ACC112 (cell line): Measurements from ENCODE around the gene KLHDC7B.

Experiments
- H2AFZ ChIP-seq: fragments of 200-600 bp; sonication (generic); one replicate; pipeline ENCODE4 v1.6.0; 2017; ENCODE audit warnings: antibody characterized with exemption, low read length; ENCODE audit not compliant: unreplicated experiment
- H3K27ac ChIP-seq: fragments of 200-600 bp; sonication (generic); 2 replicates; pipeline ENCODE4 v1.5.1; 2014; ENCODE audit warnings: low read depth, mild to moderate bottlenecking, antibody characterized with exemption, low read length, moderate library complexity
- H3K27me3 ChIP-seq: fragments of 200-600 bp; sonication (generic); 2 replicates; pipeline ENCODE4 v1.6.1; 2014; ENCODE audit warnings: mild to moderate bottlenecking, antibody characterized with exemption, low read length, moderate library complexity, mixed read lengths; ENCODE audit not compliant: insufficient read depth
- H3K36me3 ChIP-seq: fragments of 200-600 bp; sonication (generic); 2 replicates; pipeline ENCODE4 v1.6.1; 2016; ENCODE audit warnings: mild to moderate bottlenecking, antibody characterized with exemption, low read length, moderate library complexity, mixed read lengths; ENCODE audit not compliant: insufficient read depth
- H3K4me1 ChIP-seq: fragments of 200-600 bp; sonication (generic); one replicate; pipeline ENCODE4 v1.6.1; 2016; ENCODE audit warnings: low read length, mixed read lengths; ENCODE audit not compliant: insufficient read depth, unreplicated experiment, control insufficient read depth
- H3K4me3 ChIP-seq: fragments of 200-600 bp; sonication (generic); 2 replicates; pipeline ENCODE4 v1.5.1; 2014; ENCODE audit warnings: mild to moderate bottlenecking, low read depth, low read length
- H3K79me2 ChIP-seq: fragments of 200-600 bp; sonication (generic); one replicate; pipeline ENCODE4 v1.6.0; 2016; ENCODE audit warnings: low read length; ENCODE audit not compliant: control insufficient read depth, unreplicated experiment, insufficient read depth

The KLHDC7B gene

GRCh38 chr22:50525104-50525857 is 20.4 kb upstream of the KLHDC7B start, which contains the start of gene SCO2:
Gene SCO2, minus strand, starts transcription at chr22:50525598. Its CDS starts 1,187 bp downstream, at chr22:50524411.
- Histone ChIP-seq H2AFZ (no peak within 1 kb of the TSS), H3K27ac (peak within 1 kb of the TSS; percentile 82), H3K79me2 (peaks cover 16% of the 10 kb centered on the region)

GRCh38 chr22:50525858-50526107 is 19.9 kb upstream of the KLHDC7B start:
- Histone ChIP-seq H3K4me1 (peaks cover 16% of the 10 kb centered on the region), H3K79me2 (peaks cover 16% of the 10 kb centered on the region), H3K4me3 (peak overlapping the region; percentile 79), H3K27ac (peak overlapping the region; percentile 82), H3K36me3 (no peaks in the 10 kb centered on the region), H2AFZ (no peak overlapping the region), H3K27me3 (no peaks in the 10 kb centered on the region)

More at GRCh38 chr22:50525104-50525857, 20.4 kb upstream of the KLHDC7B start, which contains the start of gene SCO2:
- Histone ChIP-seq H3K4me1 (peaks cover 16% of the 10 kb centered on the region), H3K36me3 (no peaks in the 10 kb centered on the region), H3K4me3 (peak within 1 kb of the TSS; percentile 79), H3K27me3 (no peaks in the 10 kb centered on the region)

GRCh38 chr22:50526108-50526833 is 19.4 kb upstream of the KLHDC7B start:
- peak overlapping the region; percentile 82 for H3K27ac ChIP-seq
- H3K36me3 ChIP-seq = no peaks in the 10 kb centered on the region
- H3K79me2 ChIP-seq = peaks cover 18% of the 10 kb centered on the region
- H2AFZ ChIP-seq = no peak overlapping the region
- no peaks in the 10 kb centered on the region for H3K27me3 ChIP-seq
- peaks cover 16% of the 10 kb centered on the region for H3K4me1 ChIP-seq
- peak overlapping the region; percentile 79 for H3K4me3 ChIP-seq

GRCh38 chr22:50526834-50527801 is 18.6 kb upstream of the KLHDC7B start:
- H3K4me3 ChIP-seq = peak overlapping the region; percentile 79
- H3K4me1 ChIP-seq = peaks cover 16% of the 10 kb centered on the region
- peaks cover 20% of the 10 kb centered on the region for H3K79me2 ChIP-seq
- no peaks in the 10 kb centered on the region for H3K27me3 ChIP-seq
- no peak overlapping the region for H2AFZ ChIP-seq
- peak overlapping the region; percentile 82 for H3K27ac ChIP-seq
- H3K36me3 ChIP-seq = no peaks in the 10 kb centered on the region

GRCh38 chr22:50527921-50528681 is 17.6 kb upstream of the KLHDC7B start:
- H3K36me3 ChIP-seq = no peaks in the 10 kb centered on the region
- peaks cover 20% of the 10 kb centered on the region for H3K4me1 ChIP-seq
- peaks cover 20% of the 10 kb centered on the region for H3K79me2 ChIP-seq
- no peaks in the 10 kb centered on the region for H3K27me3 ChIP-seq
- H3K27ac ChIP-seq = 0 out of 2 replicates have a peak overlapping the region, but pooled peaks have one; percentile 82
- peak overlapping the region; percentile 91 for H3K4me3 ChIP-seq
- H2AFZ ChIP-seq = no peak overlapping the region

- Histone ChIP-seq H3K79me2 (peaks cover 18% of the 10 kb centered on the region), H3K27ac (peak overlapping the region; percentile 97), H3K36me3 (no peaks in the 10 kb centered on the region), H2AFZ (no peak overlapping the region), H3K4me1 (peaks cover 20% of the 10 kb centered on the region), H3K27me3 (no peaks in the 10 kb centered on the region), H3K4me3 (peak overlapping the region; percentile 91)
Measured at GRCh38 chr22:50528682-50529415, 16.9 kb upstream of the KLHDC7B start.

GRCh38 chr22:50529416-50529896 is 16.2 kb upstream of the KLHDC7B start:
- Histone ChIP-seq H3K4me1 (peaks cover 14% of the 10 kb centered on the region), H3K36me3 (no peaks in the 10 kb centered on the region), H3K79me2 (peaks cover 18% of the 10 kb centered on the region), H2AFZ (no peak overlapping the region), H3K27ac (peak overlapping the region; percentile 97), H3K4me3 (peak overlapping the region; percentile 91), H3K27me3 (no peaks in the 10 kb centered on the region)

- Histone ChIP-seq H3K36me3 (no peaks in the 10 kb centered on the region), H2AFZ (no peak within 1 kb of the TSS), H3K27me3 (no peaks in the 10 kb centered on the region), H3K79me2 (peaks cover 15% of the 10 kb centered on the region), H3K4me3 (peak within 1 kb of the TSS; percentile 91), H3K4me1 (peaks cover 13% of the 10 kb centered on the region), H3K27ac (peak within 1 kb of the TSS; percentile 97)
Measured at GRCh38 chr22:50529897-50530579, 15.7 kb upstream of the KLHDC7B start, which contains the start of gene TYMP. Gene TYMP, minus strand, starts transcription at chr22:50530012. Its CDS starts 303 bp downstream, at chr22:50529709.

GRCh38 chr22:50530580-50530876 is 15.2 kb upstream of the KLHDC7B start:
- Histone ChIP-seq H3K79me2 (peaks cover 15% of the 10 kb centered on the region), H3K4me3 (peak overlapping the region; percentile 91), H3K27me3 (no peaks in the 10 kb centered on the region), H3K36me3 (no peaks in the 10 kb centered on the region), H3K27ac (peak overlapping the region; percentile 97), H3K4me1 (peaks cover 13% of the 10 kb centered on the region), H2AFZ (no peak overlapping the region)
